Activated T-helper 17 cell treated with anti-CD3 and anti-CD28 coated beads, Interleukin-2, amount 50 U/mL, for 72 hours (primary cell): ENCODE measurements around the gene SMIM27. TPM values are rescaled to one million over a fixed set of nuclear protein-coding genes. Genes with fewer than 3 reads are reported as not detected.
"Not testable (repeated sequence)": the region's sequence is repeated elsewhere in the genome, so short reads cannot be mapped to it uniquely, and the experiment has no call there.

Source experiments
- ATAC-seq: fragments of 150-1000 bp; cut with Tn5 transposase; replicated peaks from 2 replicates; pipeline ENCODE4 v1.10.0; 2021; ENCODE audit warnings: mild to moderate bottlenecking, moderate library complexity
- H3K27ac Mint-ChIP-seq: one replicate; pipeline ENCODE4 v1.8.0; 2022; ENCODE audit warnings: mixed read lengths
- H3K27me3 Mint-ChIP-seq: one replicate; pipeline ENCODE4 v1.8.0; 2022; ENCODE audit warnings: mixed read lengths
- H3K36me3 Mint-ChIP-seq: one replicate; pipeline ENCODE4 v1.8.0; 2022; ENCODE audit warnings: low read depth, mild to moderate bottlenecking, mixed read lengths
- H3K4me1 Mint-ChIP-seq: one replicate; pipeline ENCODE4 v1.8.0; 2022; ENCODE audit warnings: mixed read lengths
- H3K4me3 Mint-ChIP-seq: one replicate; pipeline ENCODE4 v1.8.0; 2022; ENCODE audit warnings: mild to moderate bottlenecking, mixed read lengths
- H3K9me3 Mint-ChIP-seq: one replicate; pipeline ENCODE4 v1.8.0; 2022; ENCODE audit warnings: mixed read lengths
- total RNA-seq, 2 donors: library from RNA; stranded (reverse); gene quantifications; one replicate each; pipeline ENCODE4 v1.2.3, GENCODE V29; 2022

Gene SMIM27
- total RNA-seq, 2 donors from 2014 or later = 10.5 to 11.8 TPM

GRCh38 chr9:32543047-32543446 lies 9.1 kb upstream of the SMIM27 start:
- no peak for ATAC-seq
- H3K4me3 Mint-ChIP-seq = no peak overlapping the region
- no peaks in the 10 kb centered on the region for H3K27me3 Mint-ChIP-seq
- no peak overlapping the region for H3K27ac Mint-ChIP-seq
- H3K36me3 Mint-ChIP-seq = peaks cover 63% of the 10 kb centered on the region
- peaks cover 12% of the 10 kb centered on the region for H3K4me1 Mint-ChIP-seq
- H3K9me3 Mint-ChIP-seq = no peaks in the 10 kb centered on the region

- peaks cover 80% of the 10 kb centered on the region for H3K36me3 Mint-ChIP-seq
- peaks cover 21% of the 10 kb centered on the region for H3K4me1 Mint-ChIP-seq
- H3K27me3 Mint-ChIP-seq = no peaks in the 10 kb centered on the region
- no peak overlapping the region for H3K27ac Mint-ChIP-seq
- H3K9me3 Mint-ChIP-seq = no peaks in the 10 kb centered on the region
- ATAC-seq = no peak
- no peak overlapping the region for H3K4me3 Mint-ChIP-seq
These were observed 6.2 kb upstream of the SMIM27 start for GRCh38 chr9:32545884-32546283.

- peaks cover 15% of the 10 kb centered on the region for H3K4me1 Mint-ChIP-seq
- not testable (repeated sequence) for ATAC-seq, H3K9me3 Mint-ChIP-seq, H3K27me3 Mint-ChIP-seq, H3K27ac Mint-ChIP-seq, H3K4me3 Mint-ChIP-seq
- peaks cover 80% of the 10 kb centered on the region for H3K36me3 Mint-ChIP-seq
These were observed 3.9 kb upstream of the SMIM27 start for GRCh38 chr9:32548213-32548612.

- peaks cover 15% of the 10 kb centered on the region for H3K4me1 Mint-ChIP-seq
- H3K27me3 Mint-ChIP-seq = no peaks in the 10 kb centered on the region
- no peaks in the 10 kb centered on the region for H3K9me3 Mint-ChIP-seq
- H3K4me3 Mint-ChIP-seq = peak overlapping the region; percentile 99
- H3K36me3 Mint-ChIP-seq = peaks cover 69% of the 10 kb centered on the region
- ATAC-seq = no peak
- H3K27ac Mint-ChIP-seq = peak overlapping the region; percentile 52
These were observed 2.0 kb upstream of the SMIM27 start for GRCh38 chr9:32550150-32550561.

- Mint-ChIP-seq H3K4me3 (peak overlapping the region; percentile 99), H3K27me3 (no peaks in the 10 kb centered on the region), H3K4me1 (peaks cover 14% of the 10 kb centered on the region), H3K36me3 (peaks cover 70% of the 10 kb centered on the region), H3K27ac (peak overlapping the region; percentile 99), H3K9me3 (no peaks in the 10 kb centered on the region)
- ATAC-seq = peak; percentile 66
These were observed 1.4 kb upstream of the SMIM27 start for GRCh38 chr9:32550562-32551275.

- Mint-ChIP-seq H3K36me3 (peaks cover 69% of the 10 kb centered on the region), H3K27me3 (no peaks in the 10 kb centered on the region), H3K4me1 (peaks cover 9% of the 10 kb centered on the region), H3K27ac (peak overlapping the region; percentile 99), H3K4me3 (peak overlapping the region; percentile 99), H3K9me3 (no peaks in the 10 kb centered on the region)
- peak; percentile 50 for ATAC-seq
These were observed 663 bp upstream of the SMIM27 start for GRCh38 chr9:32551276-32552051.

GRCh38 chr9:32554107-32554506 lies 2.0 kb downstream of the SMIM27 start:
- ATAC-seq = no peak
- H3K36me3 Mint-ChIP-seq = peaks cover 52% of the 10 kb centered on the region
- H3K27me3 Mint-ChIP-seq = no peaks in the 10 kb centered on the region
- peak overlapping the region; percentile 99 for H3K4me3 Mint-ChIP-seq
- no peaks in the 10 kb centered on the region for H3K9me3 Mint-ChIP-seq
- peaks cover 12% of the 10 kb centered on the region for H3K4me1 Mint-ChIP-seq
- H3K27ac Mint-ChIP-seq = no peak overlapping the region

- ATAC-seq = no peak
- Mint-ChIP-seq H3K27me3 (no peaks in the 10 kb centered on the region), H3K4me3 (no peak overlapping the region), H3K4me1 (peaks cover 14% of the 10 kb centered on the region), H3K36me3 (peaks cover 47% of the 10 kb centered on the region), H3K9me3 (no peaks in the 10 kb centered on the region), H3K27ac (peak overlapping the region; percentile 34)
These were observed 2.5 kb downstream of the SMIM27 start for GRCh38 chr9:32554591-32554990.

- H3K27me3 Mint-ChIP-seq = no peaks in the 10 kb centered on the region
- no peak overlapping the region for H3K4me3 Mint-ChIP-seq
- H3K36me3 Mint-ChIP-seq = peaks cover 14% of the 10 kb centered on the region
- H3K27ac Mint-ChIP-seq = peak overlapping the region; percentile 45
- H3K9me3 Mint-ChIP-seq = no peaks in the 10 kb centered on the region
- no peak for ATAC-seq
- peaks cover 12% of the 10 kb centered on the region for H3K4me1 Mint-ChIP-seq
These were observed 6.3 kb downstream of the SMIM27 start for GRCh38 chr9:32558408-32558934.

- H3K27me3 Mint-ChIP-seq = no peaks in the 10 kb centered on the region
- peaks cover 18% of the 10 kb centered on the region for H3K4me1 Mint-ChIP-seq
- peaks cover 70% of the 10 kb centered on the region for H3K36me3 Mint-ChIP-seq
- no peak for ATAC-seq
- no peak overlapping the region for H3K4me3 Mint-ChIP-seq
- H3K27ac Mint-ChIP-seq = peak overlapping the region; percentile 46
- H3K9me3 Mint-ChIP-seq = no peaks in the 10 kb centered on the region
These were observed 13.8 kb downstream of the SMIM27 start for GRCh38 chr9:32565967-32566366.

GRCh38 chr9:32566770-32567169 lies 14.6 kb downstream of the SMIM27 start:
- Mint-ChIP-seq H3K9me3 (no peaks in the 10 kb centered on the region), H3K4me1 (peaks cover 15% of the 10 kb centered on the region), H3K36me3 (peaks cover 70% of the 10 kb centered on the region), H3K4me3 (no peak overlapping the region), H3K27ac (no peak overlapping the region), H3K27me3 (no peaks in the 10 kb centered on the region)
- no peak for ATAC-seq

- Mint-ChIP-seq H3K4me3 (no peak overlapping the region), H3K27me3 (no peaks in the 10 kb centered on the region), H3K36me3 (peaks cover 58% of the 10 kb centered on the region), H3K9me3 (no peaks in the 10 kb centered on the region), H3K27ac (no peak overlapping the region), H3K4me1 (peaks cover 19% of the 10 kb centered on the region)
- no peak for ATAC-seq
These were observed 18.1 kb downstream of the SMIM27 start for GRCh38 chr9:32570262-32570661.

GRCh38 chr9:32571969-32572899 lies 20.1 kb downstream of the SMIM27 start:
- peak; percentile 91 for ATAC-seq
- peaks cover 14% of the 10 kb centered on the region for H3K4me1 Mint-ChIP-seq
- H3K9me3 Mint-ChIP-seq = no peaks in the 10 kb centered on the region
- peak overlapping the region; percentile 100 for H3K4me3 Mint-ChIP-seq
- peaks cover 40% of the 10 kb centered on the region for H3K36me3 Mint-ChIP-seq
- peak overlapping the region; percentile 99 for H3K27ac Mint-ChIP-seq
- H3K27me3 Mint-ChIP-seq = no peaks in the 10 kb centered on the region

- peak within 1 kb of the TSS; percentile 100 for H3K4me3 Mint-ChIP-seq
- peak; percentile 89 for ATAC-seq
- peaks cover 14% of the 10 kb centered on the region for H3K4me1 Mint-ChIP-seq
- H3K9me3 Mint-ChIP-seq = no peaks in the 10 kb centered on the region
- peak within 1 kb of the TSS; percentile 99 for H3K27ac Mint-ChIP-seq
- no peaks in the 10 kb centered on the region for H3K27me3 Mint-ChIP-seq
- peaks cover 32% of the 10 kb centered on the region for H3K36me3 Mint-ChIP-seq
These were observed 20.9 kb downstream of the SMIM27 start, which contains the start of gene NDUFB6 for GRCh38 chr9:32572900-32573523. TSS of gene NDUFB6 (minus strand) at chr9:32573159. CDS start at chr9:32573060, 99 bp downstream.
